Glutamatergic neuron (in vitro differentiated cells): ENCODE results near the gene KIAA1671. TPM values are rescaled to one million over a fixed set of nuclear protein-coding genes. Genes with fewer than 3 reads are reported as not detected.

Experiments
- DNase-seq: peaks from one replicate; pipeline ENCODE4 v3.0.0; 2022
- H3K27ac Mint-ChIP-seq: one replicate; pipeline ENCODE4 v1.8.0; 2020; ENCODE audit warnings: mild to moderate bottlenecking, mixed read lengths, inconsistent platforms; ENCODE audit not compliant: unreplicated experiment
- H3K27me3 Mint-ChIP-seq: one replicate; pipeline ENCODE4 v1.8.0; 2020; ENCODE audit warnings: mild to moderate bottlenecking, moderate library complexity, mixed read lengths, inconsistent platforms; ENCODE audit not compliant: unreplicated experiment
- H3K36me3 Mint-ChIP-seq: one replicate; pipeline ENCODE4 v1.8.0; 2020; ENCODE audit warnings: mild to moderate bottlenecking, mixed read lengths, inconsistent platforms; ENCODE audit not compliant: unreplicated experiment
- H3K4me1 Mint-ChIP-seq: one replicate; pipeline ENCODE4 v1.8.0; 2020; ENCODE audit warnings: mild to moderate bottlenecking, low read depth, mixed read lengths, inconsistent platforms; ENCODE audit not compliant: unreplicated experiment
- H3K4me3 Mint-ChIP-seq: one replicate; pipeline ENCODE4 v1.8.0; 2020; ENCODE audit warnings: mild to moderate bottlenecking, mixed read lengths, inconsistent platforms; ENCODE audit not compliant: unreplicated experiment
- H3K9me3 Mint-ChIP-seq: one replicate; pipeline ENCODE4 v1.8.0; 2020; ENCODE audit warnings: mild to moderate bottlenecking, moderate library complexity, mixed read lengths, inconsistent platforms; ENCODE audit not compliant: unreplicated experiment
- total RNA-seq: library from RNA; stranded (reverse); fragmentation: NEBNext Ultra II Directional; extraction: Animal tissue kit (Norgen Biotek cat#: 25700); gene quantifications from one replicate; pipeline ENCODE4 v1.2.1, GENCODE V29; 2021; ENCODE audit not compliant: unreplicated experiment
- TF ChIP-seq, protein P1 (sequence below): fragments of 200-600 bp; sonication (generic); IDR thresholded peaks from one replicate; pipeline ENCODE4 v1.5.0; 2021; ENCODE audit not compliant: partially characterized antibody, unreplicated experiment

The KIAA1671 gene
- total RNA-seq, 1 donor from 2014 or later, result 15.3 TPM

DNA sequence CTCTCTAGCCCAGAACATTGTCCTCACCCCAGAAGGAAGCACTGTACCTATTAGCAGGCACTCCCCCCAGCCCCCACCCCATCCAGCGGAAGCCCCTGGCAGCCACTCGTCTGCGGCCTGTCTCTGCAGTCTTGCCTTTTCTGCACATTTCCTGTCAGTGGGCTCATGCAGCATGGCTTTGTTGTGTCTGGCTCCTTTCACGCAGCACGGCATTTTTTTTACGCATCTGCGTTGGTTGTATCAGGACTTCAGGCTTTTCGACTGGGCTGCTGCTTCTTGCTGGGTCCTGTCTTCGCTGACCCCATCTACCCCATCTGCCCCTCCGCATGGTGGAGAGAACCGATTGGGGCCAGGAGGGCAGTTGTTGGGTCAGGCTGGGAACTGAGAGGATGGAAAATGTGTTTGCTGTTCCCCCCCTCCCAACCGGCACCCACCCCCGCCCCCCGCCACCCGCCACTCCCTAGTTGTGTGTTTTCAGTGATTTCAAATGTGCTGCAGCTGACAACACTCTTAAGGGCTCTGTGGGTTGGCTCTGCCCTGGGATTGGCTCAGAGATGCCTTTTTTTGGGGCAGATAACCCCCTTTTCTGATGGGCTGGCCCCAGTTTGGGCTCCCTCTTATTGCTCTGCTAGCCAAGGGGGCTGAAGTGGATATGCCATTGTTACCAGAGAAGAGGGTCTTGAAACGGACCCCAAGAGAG lies 110.0 kb downstream of the KIAA1671 start:
- peaks cover 4% of the 10 kb centered on the region for H3K27me3 Mint-ChIP-seq
- H3K9me3 Mint-ChIP-seq, result no peaks in the 10 kb centered on the region
- TF ChIP-seq, protein P1, sequence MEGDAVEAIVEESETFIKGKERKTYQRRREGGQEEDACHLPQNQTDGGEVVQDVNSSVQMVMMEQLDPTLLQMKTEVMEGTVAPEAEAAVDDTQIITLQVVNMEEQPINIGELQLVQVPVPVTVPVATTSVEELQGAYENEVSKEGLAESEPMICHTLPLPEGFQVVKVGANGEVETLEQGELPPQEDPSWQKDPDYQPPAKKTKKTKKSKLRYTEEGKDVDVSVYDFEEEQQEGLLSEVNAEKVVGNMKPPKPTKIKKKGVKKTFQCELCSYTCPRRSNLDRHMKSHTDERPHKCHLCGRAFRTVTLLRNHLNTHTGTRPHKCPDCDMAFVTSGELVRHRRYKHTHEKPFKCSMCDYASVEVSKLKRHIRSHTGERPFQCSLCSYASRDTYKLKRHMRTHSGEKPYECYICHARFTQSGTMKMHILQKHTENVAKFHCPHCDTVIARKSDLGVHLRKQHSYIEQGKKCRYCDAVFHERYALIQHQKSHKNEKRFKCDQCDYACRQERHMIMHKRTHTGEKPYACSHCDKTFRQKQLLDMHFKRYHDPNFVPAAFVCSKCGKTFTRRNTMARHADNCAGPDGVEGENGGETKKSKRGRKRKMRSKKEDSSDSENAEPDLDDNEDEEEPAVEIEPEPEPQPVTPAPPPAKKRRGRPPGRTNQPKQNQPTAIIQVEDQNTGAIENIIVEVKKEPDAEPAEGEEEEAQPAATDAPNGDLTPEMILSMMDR, result no peak
- peaks cover 5% of the 10 kb centered on the region for H3K4me1 Mint-ChIP-seq
- no peak for DNase-seq
- peak overlapping the region; percentile 78 for H3K27ac Mint-ChIP-seq
- H3K4me3 Mint-ChIP-seq, result no peak overlapping the region
- no peaks in the 10 kb centered on the region for H3K36me3 Mint-ChIP-seq

DNA sequence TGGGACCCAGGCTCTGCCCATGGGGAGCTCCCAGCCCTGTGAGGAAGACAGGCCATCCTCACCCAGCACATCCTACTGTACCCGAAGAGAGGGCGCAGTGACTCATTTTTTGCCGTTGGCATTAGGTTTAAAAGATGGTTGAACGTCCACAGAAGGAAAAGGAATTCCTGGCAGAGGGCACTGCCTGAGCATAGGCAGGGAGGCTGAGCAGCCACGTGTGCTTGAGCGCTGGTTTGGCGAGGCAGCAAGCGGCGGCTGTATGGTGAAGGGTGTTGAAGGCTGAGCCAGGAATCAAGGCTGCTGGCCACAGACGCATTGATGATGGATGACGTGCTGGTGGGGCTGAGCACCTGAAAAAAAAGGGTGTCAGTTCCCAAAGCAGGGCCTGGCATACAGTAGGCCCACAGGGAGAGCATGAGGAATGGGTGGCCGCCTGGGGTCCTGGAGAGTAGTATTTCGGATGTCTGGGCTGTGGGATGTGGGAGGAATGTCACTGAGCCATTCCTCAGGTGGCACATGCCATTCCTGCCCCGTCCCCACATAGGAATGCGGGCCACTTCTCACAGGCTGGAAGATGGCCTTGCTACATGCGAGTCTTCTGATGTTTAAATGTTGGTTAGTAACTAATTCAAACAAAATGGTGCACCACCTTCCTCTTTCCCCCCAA lies 112.5 kb downstream of the KIAA1671 start:
- no peak for DNase-seq
- Mint-ChIP-seq H3K27ac (peak overlapping the region; percentile 22), H3K27me3 (peaks cover 3% of the 10 kb centered on the region)

DNA sequence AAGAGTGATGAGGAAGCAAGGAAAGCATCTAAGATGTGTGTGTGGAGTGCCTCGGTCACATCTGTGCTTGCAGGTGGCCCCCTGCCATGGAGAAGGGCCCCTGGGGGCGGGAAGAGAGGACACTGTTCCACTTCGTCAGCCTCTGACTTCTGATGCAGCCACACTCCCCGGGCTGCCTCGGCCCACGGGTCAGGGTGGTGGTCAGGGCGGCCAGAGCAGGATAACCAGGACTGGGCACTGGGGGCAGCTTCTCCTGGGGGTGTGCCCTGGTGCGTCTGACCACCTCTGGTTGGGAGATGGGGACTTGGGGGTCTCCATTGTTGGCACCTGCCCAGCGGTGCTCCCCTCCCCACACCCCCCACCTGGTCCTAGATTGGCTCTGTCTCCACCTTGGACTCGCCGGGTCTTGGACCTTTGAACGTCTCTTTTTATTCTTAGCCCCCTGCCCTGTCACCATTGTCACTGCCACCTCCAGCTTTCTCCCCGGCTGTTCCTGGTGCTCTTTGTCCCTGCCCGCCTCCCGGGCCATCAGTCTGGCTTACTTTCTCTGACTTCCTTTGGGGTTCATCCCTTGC lies 114.4 kb downstream of the KIAA1671 start:
- no peak for DNase-seq
- Mint-ChIP-seq H3K27ac (no peak overlapping the region), H3K9me3 (no peaks in the 10 kb centered on the region), H3K27me3 (peaks cover 6% of the 10 kb centered on the region), H3K4me3 (no peak overlapping the region), H3K36me3 (no peaks in the 10 kb centered on the region), H3K4me1 (peaks cover 7% of the 10 kb centered on the region)
- TF ChIP-seq, protein P1, result no peak

More for the DNA sequence above, 112.5 kb downstream of the KIAA1671 start:
- Mint-ChIP-seq H3K4me3 (no peak overlapping the region), H3K4me1 (peaks cover 6% of the 10 kb centered on the region), H3K36me3 (no peaks in the 10 kb centered on the region), H3K9me3 (no peaks in the 10 kb centered on the region)
- TF ChIP-seq, protein P1, result no peak

DNA sequence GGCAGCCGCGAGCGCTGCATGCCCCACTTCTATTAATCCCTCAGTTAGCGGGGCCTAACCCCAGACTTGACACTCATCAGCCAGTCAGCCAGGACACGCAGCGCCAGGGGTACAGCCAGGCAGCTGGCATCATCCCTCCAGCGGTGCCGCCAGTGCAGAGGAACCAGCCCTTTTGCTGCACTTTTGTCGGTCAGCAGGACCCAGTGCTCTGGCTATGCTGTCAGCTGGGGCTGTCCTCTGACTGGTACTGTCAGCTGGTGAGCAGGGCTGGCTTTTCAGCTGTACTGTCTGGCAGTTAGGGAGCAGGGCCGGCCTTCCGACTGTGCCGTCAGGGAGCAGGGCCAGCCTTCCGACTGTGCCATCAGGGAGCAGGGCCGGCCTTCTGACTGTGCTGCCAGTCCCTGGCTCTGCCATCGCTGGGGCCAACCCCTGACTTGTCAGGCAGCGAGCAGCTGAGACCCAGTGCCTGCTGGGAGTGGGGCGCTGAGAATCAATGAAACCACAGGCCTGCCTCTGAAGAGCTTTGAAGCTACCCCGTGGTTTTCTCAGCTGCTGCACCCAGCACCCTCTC lies 115.4 kb downstream of the KIAA1671 start:
- peaks cover 6% of the 10 kb centered on the region for H3K27me3 Mint-ChIP-seq
- no peaks in the 10 kb centered on the region for H3K36me3 Mint-ChIP-seq
- no peak overlapping the region for H3K4me3 Mint-ChIP-seq
- peaks cover 6% of the 10 kb centered on the region for H3K4me1 Mint-ChIP-seq
- no peaks in the 10 kb centered on the region for H3K9me3 Mint-ChIP-seq
- H3K27ac Mint-ChIP-seq, result no peak overlapping the region
- TF ChIP-seq, protein P1, result no peak
- peak; percentile 49 for DNase-seq
